ENCODE results near the gene UNC80. TPM values are rescaled to one million over a fixed set of nuclear protein-coding genes. Genes with fewer than 3 reads are reported as not detected.
"Not testable (repeated sequence)": the region's sequence is repeated elsewhere in the genome, so short reads cannot be mapped to it uniquely, and the experiment has no call there.

The UNC80 gene
- total RNA-seq, 1 experiment from 2014 or later: 1.8 TPM

DNA sequence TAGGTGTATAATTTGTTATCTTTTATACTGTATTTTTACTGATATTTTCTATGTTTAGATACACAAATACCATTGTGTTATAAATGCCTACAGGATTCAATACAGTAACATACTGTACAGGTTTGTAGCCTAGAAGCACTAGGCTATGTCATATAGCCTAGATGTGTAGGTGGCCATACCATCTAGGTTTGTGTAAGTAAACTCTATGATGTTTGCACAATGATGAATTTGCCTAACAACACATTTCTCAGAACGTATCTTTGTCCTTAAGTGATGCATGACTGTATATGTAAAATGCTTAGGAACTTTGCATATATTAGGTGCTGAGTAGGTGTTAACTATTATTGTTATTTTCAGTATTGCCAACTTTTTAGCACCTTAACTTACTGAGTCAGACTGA, 17.3 kb downstream of the UNC80 start:
- H3K4me3 ChIP-seq (ENCODE audit: low read depth, low read length, poor library complexity, severe bottlenecking): no peak overlapping the region
- no peak overlapping the region for H3K27ac ChIP-seq (ENCODE audit: low read depth, low read length, poor library complexity, severe bottlenecking)
- intact Hi-C loops (cut with micrococcal nuclease; ENCODE audit: unreplicated experiment): no loop called here
- no peaks in the 10 kb centered on the region for H3K36me3 ChIP-seq (ENCODE audit: insufficient read depth, low read length, poor library complexity, severe bottlenecking)
- TF ChIP-seq, protein P1, sequence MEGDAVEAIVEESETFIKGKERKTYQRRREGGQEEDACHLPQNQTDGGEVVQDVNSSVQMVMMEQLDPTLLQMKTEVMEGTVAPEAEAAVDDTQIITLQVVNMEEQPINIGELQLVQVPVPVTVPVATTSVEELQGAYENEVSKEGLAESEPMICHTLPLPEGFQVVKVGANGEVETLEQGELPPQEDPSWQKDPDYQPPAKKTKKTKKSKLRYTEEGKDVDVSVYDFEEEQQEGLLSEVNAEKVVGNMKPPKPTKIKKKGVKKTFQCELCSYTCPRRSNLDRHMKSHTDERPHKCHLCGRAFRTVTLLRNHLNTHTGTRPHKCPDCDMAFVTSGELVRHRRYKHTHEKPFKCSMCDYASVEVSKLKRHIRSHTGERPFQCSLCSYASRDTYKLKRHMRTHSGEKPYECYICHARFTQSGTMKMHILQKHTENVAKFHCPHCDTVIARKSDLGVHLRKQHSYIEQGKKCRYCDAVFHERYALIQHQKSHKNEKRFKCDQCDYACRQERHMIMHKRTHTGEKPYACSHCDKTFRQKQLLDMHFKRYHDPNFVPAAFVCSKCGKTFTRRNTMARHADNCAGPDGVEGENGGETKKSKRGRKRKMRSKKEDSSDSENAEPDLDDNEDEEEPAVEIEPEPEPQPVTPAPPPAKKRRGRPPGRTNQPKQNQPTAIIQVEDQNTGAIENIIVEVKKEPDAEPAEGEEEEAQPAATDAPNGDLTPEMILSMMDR (conservative IDR thresholded peaks at IDR 0.05; ENCODE audit: low read depth, low read length): no peak
- TF ChIP-seq EZH2 (IDR thresholded peaks at IDR 0.05; ENCODE audit: borderline replicate concordance, low read depth, low read length, poor library complexity, severe bottlenecking): no peak
- H3K4me1 ChIP-seq (ENCODE audit: insufficient read depth, low read length, poor library complexity, severe bottlenecking): no peaks in the 10 kb centered on the region
- CTCF ChIA-PET: no interaction called here
- DNase-seq (ENCODE audit: low spot score): no peak
- BruUV-seq (replicated peaks): no TSS peak
- H3K9me3 ChIP-seq (ENCODE audit: low read depth, low read length, poor library complexity, severe bottlenecking): no peaks in the 10 kb centered on the region
- no peaks in the 10 kb centered on the region for H3K27me3 ChIP-seq (replicated peaks; ENCODE audit: insufficient read depth, low read depth, low read length, poor library complexity)
- POLR2A ChIA-PET (ENCODE audit: low non-redundant PET): no interaction called here

- TF ChIP-seq, protein P1 (conservative IDR thresholded peaks at IDR 0.05; ENCODE audit: low read depth, low read length): no peak
- intact Hi-C loops (cut with micrococcal nuclease; ENCODE audit: unreplicated experiment): loop anchor here (5.0 kb wide), 1 partner anchor 172 kb away; no protein-coding TSS in a partner anchor
- Histone ChIP-seq H3K36me3 (ENCODE audit: insufficient read depth, low read length, poor library complexity, severe bottlenecking) (no peaks in the 10 kb centered on the region), H3K27ac (ENCODE audit: low read depth, low read length, poor library complexity, severe bottlenecking) (no peak overlapping the region), H3K9me3 (ENCODE audit: low read depth, low read length, poor library complexity, severe bottlenecking) (no peaks in the 10 kb centered on the region), H3K4me3 (ENCODE audit: low read depth, low read length, poor library complexity, severe bottlenecking) (no peak overlapping the region), H3K27me3 (replicated peaks; ENCODE audit: insufficient read depth, low read depth, low read length, poor library complexity) (no peaks in the 10 kb centered on the region), H3K4me1 (ENCODE audit: insufficient read depth, low read length, poor library complexity, severe bottlenecking) (no peaks in the 10 kb centered on the region)
- POLR2A ChIA-PET (ENCODE audit: low non-redundant PET): no interaction called here
- no TSS peak for BruUV-seq (replicated peaks)
- no peak for DNase-seq (ENCODE audit: low spot score)
- CTCF ChIA-PET: no interaction called here
Measured at GRCh38 chr2:209790066-209790728, 18.6 kb downstream of the UNC80 start.

GRCh38 chr2:209791151-209791550, 19.5 kb downstream of the UNC80 start:
- ChIA-PET CTCF (no interaction called here), POLR2A (ENCODE audit: low non-redundant PET) (no interaction called here)
- Histone ChIP-seq H3K4me3 (ENCODE audit: low read depth, low read length, poor library complexity, severe bottlenecking) (no peak overlapping the region), H3K4me1 (ENCODE audit: insufficient read depth, low read length, poor library complexity, severe bottlenecking) (no peaks in the 10 kb centered on the region), H3K9me3 (ENCODE audit: low read depth, low read length, poor library complexity, severe bottlenecking) (no peaks in the 10 kb centered on the region), H3K27ac (ENCODE audit: low read depth, low read length, poor library complexity, severe bottlenecking) (no peak overlapping the region), H3K36me3 (ENCODE audit: insufficient read depth, low read length, poor library complexity, severe bottlenecking) (no peaks in the 10 kb centered on the region), H3K27me3 (replicated peaks; ENCODE audit: insufficient read depth, low read depth, low read length, poor library complexity) (no peaks in the 10 kb centered on the region)
- TF ChIP-seq, protein P1 (conservative IDR thresholded peaks at IDR 0.05; ENCODE audit: low read depth, low read length): no peak
- TF ChIP-seq EZH2 (IDR thresholded peaks at IDR 0.05; ENCODE audit: borderline replicate concordance, low read depth, low read length, poor library complexity, severe bottlenecking): no peak
- DNase-seq (ENCODE audit: low spot score): no peak
- BruUV-seq (replicated peaks): no TSS peak
- intact Hi-C loops (cut with micrococcal nuclease; ENCODE audit: unreplicated experiment): loop anchor here (5.0 kb wide), 1 partner anchor 171 kb away; no protein-coding TSS in a partner anchor

- H3K27me3 ChIP-seq (replicated peaks; ENCODE audit: insufficient read depth, low read depth, low read length, poor library complexity); POLR2A ChIA-PET (ENCODE audit: low non-redundant PET); H3K4me1 ChIP-seq (ENCODE audit: insufficient read depth, low read length, poor library complexity, severe bottlenecking); H3K4me3 ChIP-seq (ENCODE audit: low read depth, low read length, poor library complexity, severe bottlenecking); H3K9me3 ChIP-seq (ENCODE audit: low read depth, low read length, poor library complexity, severe bottlenecking); BruUV-seq (replicated peaks); DNase-seq (ENCODE audit: low spot score); H3K36me3 ChIP-seq (ENCODE audit: insufficient read depth, low read length, poor library complexity, severe bottlenecking); H3K27ac ChIP-seq (ENCODE audit: low read depth, low read length, poor library complexity, severe bottlenecking): not testable (repeated sequence)
- intact Hi-C loops (cut with micrococcal nuclease; ENCODE audit: unreplicated experiment): loop anchor here (2.0 kb wide), 1 partner anchor 399 kb away; no protein-coding TSS in a partner anchor
- CTCF ChIA-PET: interaction anchor here (1.3 kb wide), 1 partner anchor 166 kb away, joined by 7 read pairs; no protein-coding TSS in a partner anchor
Measured at GRCh38 chr2:209795425-209795824, 23.8 kb downstream of the UNC80 start.
